GM18858 (cell line): ENCODE results near the gene SELENOT.
"Not testable (repeated sequence)": the region's sequence is repeated elsewhere in the genome, so short reads cannot be mapped to it uniquely, and the experiment has no call there.

Source experiments
- ATAC-seq: cut with Tn5 transposase; IDR thresholded peaks from one replicate; pipeline ENCODE4 v1.9.1; 2021; ENCODE audit not compliant: unreplicated experiment

Gene SELENOT

GRCh38 chr3:150607267-150608065 lies 4.3 kb downstream of the SELENOT start:
- no peak for ATAC-seq

- ATAC-seq, result no peak
These were observed 6.9 kb downstream of the SELENOT start for GRCh38 chr3:150609988-150610387.

- no peak for ATAC-seq
These were observed 7.7 kb downstream of the SELENOT start for GRCh38 chr3:150610785-150611184.

- ATAC-seq, result no peak
These were observed 8.5 kb downstream of the SELENOT start for GRCh38 chr3:150611666-150612065.

- no peak for ATAC-seq
These were observed 9.4 kb downstream of the SELENOT start for GRCh38 chr3:150612494-150612893.

GRCh38 chr3:150613034-150613433 lies 9.9 kb downstream of the SELENOT start:
- ATAC-seq, result no peak

- no peak for ATAC-seq
These were observed 10.8 kb downstream of the SELENOT start for GRCh38 chr3:150613709-150614480.

GRCh38 chr3:150620002-150620689 lies 17.0 kb downstream of the SELENOT start:
- ATAC-seq, result no peak

GRCh38 chr3:150622955-150623354 lies 19.8 kb downstream of the SELENOT start:
- not testable (repeated sequence) for ATAC-seq

GRCh38 chr3:150623945-150624344 lies 20.8 kb downstream of the SELENOT start:
- no peak for ATAC-seq

- no peak for ATAC-seq
These were observed 23.2 kb downstream of the SELENOT start for GRCh38 chr3:150626148-150626930.

GRCh38 chr3:150627557-150627956 lies 24.4 kb downstream of the SELENOT start:
- no peak for ATAC-seq

GRCh38 chr3:150631515-150632221 lies 28.5 kb downstream of the SELENOT start:
- ATAC-seq, result no peak

- no peak for ATAC-seq
These were observed 32.0 kb downstream of the SELENOT start for GRCh38 chr3:150635076-150635475.

GRCh38 chr3:150635526-150635925 lies 32.4 kb downstream of the SELENOT start:
- peak; percentile 83 for ATAC-seq

GRCh38 chr3:150636258-150636657 lies 33.1 kb downstream of the SELENOT start:
- ATAC-seq, result no peak

GRCh38 chr3:150639262-150639661 lies 36.1 kb downstream of the SELENOT start:
- ATAC-seq, result no peak

GRCh38 chr3:150640256-150640655 lies 37.1 kb downstream of the SELENOT start:
- no peak for ATAC-seq

- ATAC-seq, result no peak
These were observed 50.0 kb downstream of the SELENOT start for GRCh38 chr3:150653110-150653561.

- no peak for ATAC-seq
These were observed 53.2 kb downstream of the SELENOT start for GRCh38 chr3:150656316-150656715.
